Nephron (organoid): ENCODE measurements around the gene NEURL3.

ENCODE experiments used
- H3K27ac Mint-ChIP-seq, 3 experiments: 2 replicates each; pipeline ENCODE4 v1.8.0; 2020; ENCODE audit warnings: mixed read lengths in 3 of 3, mild to moderate bottlenecking in 2 of 3, moderate library complexity in 1 of 3
- H3K27me3 Mint-ChIP-seq: 2 replicates; pipeline ENCODE4 v1.8.0; 2021; ENCODE audit warnings: low read depth, mild to moderate bottlenecking, moderate library complexity, mixed read lengths
- H3K36me3 Mint-ChIP-seq: 2 replicates; pipeline ENCODE4 v1.8.0; 2020; ENCODE audit warnings: low read depth, mixed read lengths
- H3K4me1 Mint-ChIP-seq: 2 replicates; pipeline ENCODE4 v1.8.0; 2020; ENCODE audit warnings: mixed read lengths
- H3K4me3 Mint-ChIP-seq, 3 experiments: 2 replicates each; pipeline ENCODE4 v1.8.0; 2020; ENCODE audit warnings: mild to moderate bottlenecking in 3 of 3, mixed read lengths in 3 of 3, moderate library complexity in 2 of 3
- H3K9me3 Mint-ChIP-seq: 2 replicates; pipeline ENCODE4 v1.8.0; 2020; ENCODE audit warnings: mixed read lengths
- TF ChIP-seq, protein P1 (sequence below), 3 experiments: fragments of 200-600 bp; sonication (generic); IDR thresholded peaks; one replicate each; pipeline ENCODE4 v1.5.0; 2021; ENCODE audit warnings: antibody characterized with exemption in 3 of 3; ENCODE audit not compliant: unreplicated experiment in 3 of 3

NEURL3 gene

DNA sequence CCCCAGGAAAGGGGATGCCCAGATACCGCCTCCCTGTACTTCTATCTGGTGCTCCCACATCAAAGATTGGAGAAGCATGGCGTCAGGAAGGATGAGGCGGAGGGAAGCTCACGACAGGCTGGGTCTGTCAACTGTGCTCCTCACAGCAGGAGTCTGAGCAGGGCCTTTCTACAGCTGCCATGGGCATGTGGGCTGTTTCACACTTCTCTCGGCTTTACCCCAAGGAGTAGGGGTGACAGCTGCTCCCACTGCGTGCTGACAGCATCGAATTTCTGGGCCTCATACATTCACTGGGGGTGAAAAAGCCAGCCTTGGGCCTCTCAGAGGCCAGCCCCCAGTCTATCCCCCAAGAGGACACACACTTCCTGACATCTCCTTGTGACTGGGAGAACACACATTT lies 21.1 kb downstream of the NEURL3 start:
- peaks cover 3% of the 10 kb centered on the region for H3K27me3 Mint-ChIP-seq
- H3K9me3 Mint-ChIP-seq = peaks cover 9% of the 10 kb centered on the region
- H3K4me1 Mint-ChIP-seq = peaks cover 39% of the 10 kb centered on the region
- TF ChIP-seq, protein P1, sequence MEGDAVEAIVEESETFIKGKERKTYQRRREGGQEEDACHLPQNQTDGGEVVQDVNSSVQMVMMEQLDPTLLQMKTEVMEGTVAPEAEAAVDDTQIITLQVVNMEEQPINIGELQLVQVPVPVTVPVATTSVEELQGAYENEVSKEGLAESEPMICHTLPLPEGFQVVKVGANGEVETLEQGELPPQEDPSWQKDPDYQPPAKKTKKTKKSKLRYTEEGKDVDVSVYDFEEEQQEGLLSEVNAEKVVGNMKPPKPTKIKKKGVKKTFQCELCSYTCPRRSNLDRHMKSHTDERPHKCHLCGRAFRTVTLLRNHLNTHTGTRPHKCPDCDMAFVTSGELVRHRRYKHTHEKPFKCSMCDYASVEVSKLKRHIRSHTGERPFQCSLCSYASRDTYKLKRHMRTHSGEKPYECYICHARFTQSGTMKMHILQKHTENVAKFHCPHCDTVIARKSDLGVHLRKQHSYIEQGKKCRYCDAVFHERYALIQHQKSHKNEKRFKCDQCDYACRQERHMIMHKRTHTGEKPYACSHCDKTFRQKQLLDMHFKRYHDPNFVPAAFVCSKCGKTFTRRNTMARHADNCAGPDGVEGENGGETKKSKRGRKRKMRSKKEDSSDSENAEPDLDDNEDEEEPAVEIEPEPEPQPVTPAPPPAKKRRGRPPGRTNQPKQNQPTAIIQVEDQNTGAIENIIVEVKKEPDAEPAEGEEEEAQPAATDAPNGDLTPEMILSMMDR (IDR thresholded peaks at IDR 0.05; ENCODE audit: unreplicated experiment in 3 of 3) = no peak
- no peaks in the 10 kb centered on the region for H3K36me3 Mint-ChIP-seq
- H3K4me3 Mint-ChIP-seq = no peak overlapping the region
- peak overlapping the region in 1 of 3 experiments; percentile 9 for H3K27ac Mint-ChIP-seq

DNA sequence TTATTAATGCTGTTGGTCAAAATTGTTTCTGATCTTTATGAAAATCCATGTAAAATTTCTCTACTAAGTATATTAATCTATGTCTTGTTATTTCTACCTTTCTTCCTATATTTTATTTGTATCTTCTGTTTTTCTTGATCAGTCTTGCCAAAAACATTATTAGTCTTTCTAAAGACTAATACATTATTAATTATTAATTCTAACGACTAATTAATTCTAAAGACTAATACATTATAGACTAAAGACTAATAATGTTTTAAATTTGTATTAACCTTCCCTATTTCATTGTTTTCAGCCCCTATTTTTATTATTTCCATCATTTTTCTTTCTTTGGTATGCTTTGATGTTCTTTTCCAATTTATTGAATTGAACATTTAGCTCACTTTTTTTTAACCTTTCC lies 27.7 kb downstream of the NEURL3 start:
- no peaks in the 10 kb centered on the region for H3K36me3 Mint-ChIP-seq
- H3K27me3 Mint-ChIP-seq = peaks cover 4% of the 10 kb centered on the region
- no peaks in the 10 kb centered on the region for H3K4me1 Mint-ChIP-seq
- no peak overlapping the region for H3K27ac Mint-ChIP-seq
- TF ChIP-seq, protein P1 (IDR thresholded peaks at IDR 0.05; ENCODE audit: unreplicated experiment in 3 of 3) = no peak
- H3K4me3 Mint-ChIP-seq = no peak overlapping the region
- H3K9me3 Mint-ChIP-seq = peaks cover 10% of the 10 kb centered on the region

DNA sequence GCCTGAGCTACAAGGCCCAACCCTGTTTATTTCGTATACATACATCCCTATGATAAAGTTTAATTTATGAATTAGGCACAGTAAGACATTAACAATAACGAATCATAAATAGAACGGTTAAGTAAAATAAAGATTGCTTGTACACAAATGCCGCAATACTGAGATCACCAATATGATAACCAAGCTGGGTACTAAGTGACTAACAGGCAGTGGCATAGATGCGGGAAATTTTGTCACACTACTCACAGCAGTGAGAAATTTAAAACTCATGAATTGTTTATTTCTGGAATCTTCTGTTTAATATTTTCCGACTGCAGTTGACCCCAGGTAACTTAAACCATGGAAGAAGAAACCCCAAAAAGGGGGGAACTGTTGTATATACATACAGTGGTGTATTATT lies 33.4 kb downstream of the NEURL3 start:
- Mint-ChIP-seq H3K4me3 (no peak overlapping the region), H3K27me3 (peaks cover 4% of the 10 kb centered on the region), H3K9me3 (no peaks in the 10 kb centered on the region), H3K4me1 (no peaks in the 10 kb centered on the region), H3K27ac (no peak overlapping the region), H3K36me3 (no peaks in the 10 kb centered on the region)
- TF ChIP-seq, protein P1 (IDR thresholded peaks at IDR 0.05; ENCODE audit: unreplicated experiment in 3 of 3) = no peak

DNA sequence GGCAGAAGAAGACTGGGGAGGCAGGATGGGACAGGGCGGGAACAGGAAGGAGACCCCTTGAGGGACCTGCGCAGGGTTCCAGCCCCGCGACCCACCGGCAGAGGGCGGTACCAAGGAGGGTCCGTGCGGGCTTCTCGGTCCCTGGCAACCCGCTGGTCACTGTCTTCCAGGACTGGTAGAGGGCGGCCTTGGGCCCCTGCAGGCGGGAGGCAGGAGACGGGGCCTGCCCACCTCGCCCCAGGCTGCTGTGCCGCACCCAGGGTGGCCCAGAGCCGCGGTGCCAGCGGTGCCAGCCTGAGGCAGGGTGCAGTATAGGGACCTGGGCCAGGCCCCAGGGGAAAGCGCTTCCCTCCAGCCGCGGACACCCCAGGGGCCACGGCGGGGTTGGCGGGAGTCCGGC lies 34.5 kb downstream of the NEURL3 start:
- H3K4me3 Mint-ChIP-seq = no peak overlapping the region
- peak overlapping the region in 2 of 3 experiments; percentile 2 to 44 for H3K27ac Mint-ChIP-seq
- no peaks in the 10 kb centered on the region for H3K9me3 Mint-ChIP-seq
- no peaks in the 10 kb centered on the region for H3K4me1 Mint-ChIP-seq
- no peaks in the 10 kb centered on the region for H3K36me3 Mint-ChIP-seq
- no peaks in the 10 kb centered on the region for H3K27me3 Mint-ChIP-seq
- TF ChIP-seq, protein P1 (IDR thresholded peaks at IDR 0.05; ENCODE audit: unreplicated experiment in 3 of 3) = peak; percentile 32 to 41 (median 34)

DNA sequence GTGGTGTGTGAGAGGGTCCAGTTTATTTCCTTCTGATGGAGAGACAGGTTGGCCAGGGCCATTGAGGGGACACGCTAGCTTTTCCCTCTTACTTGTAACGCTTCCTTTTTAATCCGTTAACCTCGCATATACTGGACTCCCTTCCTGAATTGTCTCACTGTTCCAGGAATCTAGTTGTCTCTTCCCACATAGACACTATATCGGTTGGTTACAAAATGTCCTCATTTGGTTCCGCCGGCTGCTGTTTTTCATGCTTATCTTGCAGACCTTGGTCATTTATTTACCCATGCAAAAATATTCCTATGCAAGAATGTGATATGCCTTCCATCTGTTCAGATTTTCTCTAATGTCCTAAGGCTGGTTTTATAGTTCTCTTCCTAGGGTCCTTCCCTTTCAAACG lies 35.0 kb downstream of the NEURL3 start:
- H3K9me3 Mint-ChIP-seq = peaks cover 4% of the 10 kb centered on the region
- no peaks in the 10 kb centered on the region for H3K27me3 Mint-ChIP-seq
- TF ChIP-seq, protein P1 (IDR thresholded peaks at IDR 0.05; ENCODE audit: unreplicated experiment in 3 of 3) = no peak
- no peak overlapping the region for H3K4me3 Mint-ChIP-seq
- H3K36me3 Mint-ChIP-seq = peaks cover 3% of the 10 kb centered on the region
- no peaks in the 10 kb centered on the region for H3K4me1 Mint-ChIP-seq
- peak overlapping the region in 2 of 3 experiments; percentile 2 to 44 for H3K27ac Mint-ChIP-seq

DNA sequence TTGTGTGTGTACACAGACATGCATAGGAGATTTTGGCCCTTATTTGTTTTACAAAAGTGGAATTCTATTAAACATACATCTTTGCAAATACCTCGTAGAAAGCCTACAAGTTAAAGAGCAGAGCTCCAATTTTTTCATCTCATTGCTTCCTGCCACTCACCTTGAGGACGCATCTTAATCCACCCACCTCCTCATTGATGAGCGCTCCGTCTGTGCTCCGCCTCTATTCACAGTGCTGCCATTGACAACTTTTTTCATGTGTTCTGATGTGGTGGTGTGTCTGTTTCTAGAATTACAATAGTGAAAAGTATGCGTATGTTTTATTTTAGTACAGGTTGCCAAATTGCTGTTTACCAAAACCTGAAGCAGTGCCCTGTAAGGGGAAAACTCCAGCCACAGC lies 36.3 kb downstream of the NEURL3 start:
- Mint-ChIP-seq H3K27ac (no peak overlapping the region), H3K27me3 (no peaks in the 10 kb centered on the region), H3K9me3 (peaks cover 4% of the 10 kb centered on the region), H3K4me1 (no peaks in the 10 kb centered on the region), H3K36me3 (peaks cover 3% of the 10 kb centered on the region), H3K4me3 (no peak overlapping the region)
- TF ChIP-seq, protein P1 (IDR thresholded peaks at IDR 0.05; ENCODE audit: unreplicated experiment in 3 of 3) = no peak
